HG02623 (cell line): ENCODE measurements around the gene ZNF330.
"Not testable (repeated sequence)": the region's sequence is repeated elsewhere in the genome, so short reads cannot be mapped to it uniquely, and the experiment has no call there.

ENCODE experiments used
- ATAC-seq: cut with Tn5 transposase; IDR thresholded peaks from one replicate; pipeline ENCODE4 v1.9.1; 2021; ENCODE audit warnings: moderate library complexity; ENCODE audit not compliant: unreplicated experiment

ZNF330 gene

GRCh38 chr4:141220691-141221659 is at the start of gene ZNF330:
Gene ZNF330, plus strand, starts transcription at chr4:141220895. Its CDS starts 1,477 bp downstream, at chr4:141222372.
- peak; percentile 76 for ATAC-seq

DNA sequence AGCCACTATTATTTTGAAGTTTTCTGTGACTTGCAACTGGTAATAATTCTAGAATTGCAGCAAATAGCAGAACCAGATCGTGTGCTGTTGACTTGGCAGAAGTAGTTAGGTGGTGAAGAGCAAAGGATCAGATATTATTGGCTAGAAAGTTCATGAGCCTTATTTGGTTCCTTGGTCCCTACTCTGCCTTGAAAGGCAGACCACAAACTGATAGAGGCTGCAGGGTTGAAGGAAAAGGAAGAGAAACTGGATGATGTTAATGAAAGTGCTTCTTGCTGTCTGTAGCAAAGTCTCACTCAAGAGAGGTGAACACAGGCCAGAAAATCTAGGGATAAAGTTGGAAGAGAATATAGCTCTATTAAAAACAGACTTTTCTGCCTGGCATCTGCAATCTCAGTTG is 46.2 kb upstream of the ZNF330 start:
- no peak for ATAC-seq

GRCh38 chr4:141177171-141177570 is 43.5 kb upstream of the ZNF330 start:
- no peak for ATAC-seq

DNA sequence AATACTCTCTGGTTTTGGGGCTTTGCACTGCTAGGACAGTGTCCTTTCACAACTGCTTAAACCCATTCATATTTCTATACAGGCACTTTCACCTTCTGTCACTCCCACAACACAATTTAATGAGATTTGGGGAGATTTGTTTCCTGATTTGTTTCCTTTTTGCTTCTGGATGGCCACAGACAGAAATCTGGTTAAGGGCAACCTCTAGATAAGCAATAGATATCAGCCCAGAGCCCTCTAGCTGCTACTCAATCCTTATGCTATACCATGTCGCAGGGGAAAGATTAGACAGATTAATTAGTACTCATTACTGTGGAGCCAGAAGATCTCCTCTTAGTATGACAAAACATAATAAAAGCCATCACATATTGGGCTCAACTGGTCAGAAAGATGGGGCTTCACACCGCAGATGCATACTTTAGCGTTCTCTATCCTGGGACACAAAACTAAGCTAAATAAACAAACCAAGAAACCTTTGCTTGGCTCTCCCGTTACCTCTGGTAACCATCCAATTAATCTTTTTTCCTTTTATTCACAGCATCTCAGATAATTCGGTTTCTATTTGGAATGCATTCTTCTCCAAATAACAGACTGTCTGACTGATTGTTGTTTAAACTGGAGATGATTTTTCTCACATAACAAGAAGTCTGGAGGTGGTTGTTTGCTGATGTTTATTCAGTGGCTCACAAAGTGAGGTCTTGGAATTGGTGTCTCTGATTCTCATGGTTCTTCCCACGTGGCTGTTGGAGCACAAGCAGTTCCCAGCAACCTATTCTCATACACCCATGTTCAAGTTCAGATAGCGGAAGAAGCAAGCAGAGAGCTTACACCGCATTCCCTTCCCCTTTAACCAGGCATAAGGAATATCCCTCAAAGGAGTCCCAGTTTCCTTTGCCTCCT is 41.0 kb upstream of the ZNF330 start:
- no peak for ATAC-seq

- no peak for ATAC-seq
Measured at GRCh38 chr4:141180991-141181761, 39.5 kb upstream of the ZNF330 start.

DNA sequence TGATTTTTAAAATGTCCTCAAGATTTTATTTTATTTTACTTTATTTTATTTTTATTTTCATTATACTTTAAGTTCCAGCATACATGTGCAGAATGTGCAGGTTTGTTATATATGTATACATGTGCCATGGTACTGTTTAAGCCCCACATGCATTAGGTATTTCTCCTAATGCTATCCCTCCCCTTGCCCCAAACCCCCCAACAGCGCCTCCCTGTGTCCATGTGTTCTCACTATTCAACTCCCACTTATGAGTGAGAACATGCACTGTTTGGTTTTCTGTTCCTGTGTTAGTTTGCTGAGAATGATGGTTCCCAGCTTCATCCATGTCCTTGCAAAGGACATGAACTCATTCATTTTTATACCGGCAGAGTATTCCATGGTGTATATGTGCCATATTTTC is 37.2 kb upstream of the ZNF330 start:
- not testable (repeated sequence) for ATAC-seq

GRCh38 chr4:141192564-141192963 is 28.1 kb upstream of the ZNF330 start:
- ATAC-seq, result no peak

DNA sequence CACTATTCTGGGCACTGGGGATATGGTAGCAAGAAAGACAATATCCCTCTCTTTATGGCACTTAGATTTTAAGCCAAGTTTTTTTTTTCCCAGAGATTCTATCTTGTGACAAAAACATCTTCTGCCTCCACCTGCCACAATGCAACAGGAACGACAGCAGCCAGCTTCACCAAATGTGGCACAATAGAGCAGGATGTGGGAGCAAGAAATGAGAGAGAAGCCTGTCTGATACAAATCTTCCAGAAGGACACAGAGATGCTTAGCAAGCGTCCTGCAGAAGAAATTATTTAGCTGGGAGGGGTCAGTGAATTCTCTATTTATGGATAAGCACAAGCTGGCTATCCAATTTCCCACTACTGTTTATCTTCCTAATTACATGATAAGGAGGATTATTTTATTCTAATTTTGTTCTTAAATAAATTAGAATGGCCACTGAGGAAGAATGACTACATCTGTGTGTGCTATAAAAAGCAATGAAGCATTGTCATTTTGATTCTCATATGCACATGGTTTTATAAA is 27.1 kb upstream of the ZNF330 start:
- no peak for ATAC-seq

DNA sequence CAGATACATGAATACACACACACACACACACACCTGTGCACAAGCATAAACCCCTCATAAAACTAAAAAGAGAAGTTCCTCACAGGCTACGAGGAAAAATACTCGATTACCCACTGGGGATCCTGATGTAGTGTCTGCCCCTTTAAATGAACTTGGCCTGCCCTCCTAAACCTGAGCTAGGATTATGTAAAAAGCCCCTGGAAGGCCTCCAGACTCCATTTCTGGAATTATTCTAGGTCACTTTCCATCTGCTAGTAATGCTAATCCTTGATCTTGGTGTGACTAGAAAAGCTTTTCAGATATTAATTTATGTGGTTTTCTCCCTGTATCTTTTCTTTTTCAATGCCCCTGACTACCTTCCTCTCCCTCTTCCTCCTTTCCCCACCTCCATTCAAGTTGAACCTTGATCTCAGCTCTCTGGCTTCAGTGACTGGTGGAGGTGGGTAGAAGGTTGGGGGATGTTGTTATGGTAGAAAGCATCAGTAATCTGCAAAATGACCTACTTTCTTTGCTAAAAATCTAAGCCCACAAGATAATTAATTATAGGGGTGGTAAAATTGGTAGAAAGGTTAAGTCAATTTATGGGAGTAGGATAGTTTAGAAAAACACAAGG is 25.5 kb upstream of the ZNF330 start:
- ATAC-seq, result no peak

GRCh38 chr4:141196227-141196933 is 24.3 kb upstream of the ZNF330 start:
- no peak for ATAC-seq

DNA sequence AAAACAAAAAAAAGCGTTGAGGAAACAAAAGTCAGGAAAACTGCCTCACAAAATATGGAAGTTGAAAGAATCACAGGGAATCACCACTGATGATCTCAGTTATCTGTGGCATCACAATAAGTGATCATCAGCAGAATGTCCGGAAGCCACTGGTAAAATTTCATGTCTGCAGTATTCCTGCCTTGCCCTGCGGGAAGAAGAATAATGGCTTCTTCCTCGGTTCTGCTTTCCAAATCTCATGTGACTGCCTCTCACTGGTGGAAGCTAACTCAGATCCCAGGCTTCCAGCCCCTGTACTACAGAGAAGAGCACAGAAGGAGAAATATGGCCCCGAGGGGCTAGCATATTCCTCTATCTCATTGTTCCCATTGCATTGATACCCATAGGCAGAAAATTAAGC is 12.7 kb upstream of the ZNF330 start:
- ATAC-seq, result no peak

GRCh38 chr4:141210168-141210567 is 10.5 kb upstream of the ZNF330 start:
- no peak for ATAC-seq

GRCh38 chr4:141213550-141213991 is 7.1 kb upstream of the ZNF330 start:
- ATAC-seq, result no peak

DNA sequence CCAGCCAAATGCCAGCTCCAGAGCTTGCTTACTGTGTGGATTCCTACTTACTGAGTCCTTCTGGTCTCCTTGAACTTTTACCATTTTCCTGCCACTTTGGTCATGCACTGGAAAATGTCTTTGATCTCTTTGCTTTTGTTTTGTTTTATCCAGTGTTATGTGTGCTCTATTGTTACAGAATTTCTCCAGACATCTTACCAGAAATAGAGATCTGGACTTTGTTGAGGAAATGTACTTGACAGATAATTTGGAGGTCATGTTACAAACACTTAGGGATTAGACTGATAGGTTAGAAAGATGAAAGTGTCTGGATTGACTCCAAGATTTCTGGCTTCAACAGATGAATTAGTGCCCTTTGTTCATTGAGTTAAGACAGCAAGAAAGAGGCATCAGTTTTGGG is 5.7 kb upstream of the ZNF330 start:
- no peak for ATAC-seq

GRCh38 chr4:141216002-141216761 is 4.5 kb upstream of the ZNF330 start:
- ATAC-seq, result no peak

DNA sequence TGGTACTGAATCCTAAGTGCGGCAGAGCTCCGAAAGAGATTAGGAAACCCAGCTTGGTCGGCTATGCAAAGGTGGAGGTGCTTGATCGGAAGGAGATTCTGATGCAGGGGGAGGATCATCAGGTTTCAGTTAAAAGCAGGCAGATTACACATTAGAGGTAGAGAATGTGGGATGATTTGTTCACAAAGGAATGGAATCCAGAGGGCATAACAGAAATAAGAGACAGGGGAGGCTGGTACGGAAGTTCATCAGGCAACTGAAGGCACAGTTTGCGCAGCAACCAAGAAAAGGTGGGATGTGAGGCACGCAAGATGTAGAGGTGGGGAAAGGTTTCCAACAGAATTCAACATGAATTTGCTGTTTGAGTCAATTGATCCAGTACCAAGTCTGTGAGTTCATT is 424 bp upstream of the ZNF330 start:
- ATAC-seq, result peak; percentile 6

DNA sequence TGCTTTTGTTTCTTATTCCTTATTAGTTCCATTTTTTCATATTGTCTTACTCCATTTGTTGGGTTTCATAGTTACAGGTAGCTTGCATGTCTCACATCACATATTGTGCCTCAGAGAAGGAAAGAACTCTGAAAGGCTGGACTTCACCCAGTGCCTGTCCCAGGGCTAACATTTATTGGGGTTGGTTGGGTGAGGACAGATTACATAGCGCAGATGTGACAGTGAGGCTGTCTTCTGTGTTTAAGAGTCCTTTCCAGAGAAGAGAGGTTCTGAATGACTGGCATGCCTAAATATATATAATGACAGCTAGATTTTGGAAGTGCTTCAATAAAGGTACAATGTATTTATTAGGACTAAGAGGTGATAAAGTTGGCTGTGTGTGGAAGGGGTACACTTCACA is 2.7 kb downstream of the ZNF330 start:
- no peak for ATAC-seq

DNA sequence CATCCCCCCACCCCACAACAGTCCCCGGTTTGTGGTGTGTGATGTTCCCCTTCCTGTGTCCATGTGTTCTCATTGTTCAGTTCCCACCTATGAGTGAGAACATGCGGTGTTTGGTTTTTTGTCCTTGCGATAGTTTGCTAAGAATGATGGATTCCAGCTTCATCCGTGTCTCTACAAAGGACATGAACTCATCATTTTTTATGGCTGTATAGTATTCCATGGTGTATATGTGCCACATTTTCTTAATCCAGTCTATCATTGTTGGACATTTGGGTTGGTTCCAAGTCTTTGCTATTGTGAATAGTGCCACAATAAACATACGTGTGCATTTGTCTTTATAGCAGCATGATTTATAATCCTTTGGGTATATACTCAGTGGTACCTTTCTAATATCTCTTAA is 6.6 kb downstream of the ZNF330 start:
- not testable (repeated sequence) for ATAC-seq
